ENCODE measurements around the gene POLK.

GRCh38 chr5:75491621-75492020, 20.1 kb upstream of the POLK start:
- TF ChIP-seq CTCF (IDR thresholded peaks at IDR 0.05 in 4 of 5, conservative IDR thresholded peaks at IDR 0.05 in 1 of 5) = no peak
- no peak for TF ChIP-seq POLR2A (IDR thresholded peaks at IDR 0.05)

Measured in gastrocnemius medialis (tissue), 4 donors.